CD4-positive, alpha-beta memory T cell (primary cell): ENCODE measurements around the gene PRR3. TPM values are rescaled to one million over a fixed set of nuclear protein-coding genes. Genes with fewer than 3 reads are reported as not detected.

Source experiments
- CTCF ChIA-PET: fragments of 350-600 bp; sonication (Branson Sonifier 250); formaldehyde crosslinking; loops from one replicate; lab custom pipeline; 2021; ENCODE audit warnings: inconsistent platforms; ENCODE audit not compliant: partially characterized antibody; lab: Charles Lee
- POLR2A ChIA-PET: fragments of 350-600 bp; sonication (Branson Sonifier 250); formaldehyde crosslinking; loops from one replicate; lab custom pipeline; 2021; ENCODE audit not compliant: partially characterized antibody; lab: Charles Lee
- DNase-seq, 5 donors: peaks; one replicate each; pipeline versions ENCODE4 v3.0.0 to v3.0.0-alpha.2; 2020 to 2022; ENCODE audit warnings: mixed read lengths in 1 of 5
- H3K27ac ChIP-seq: one replicate; pipeline ENCODE4 v1.7.0; 2013; ENCODE audit warnings: low read depth, low read length
- H3K27me3 ChIP-seq: 2 replicates; pipeline ENCODE4 v1.7.0; 2013; ENCODE audit warnings: mild to moderate bottlenecking, low read length, moderate library complexity; ENCODE audit not compliant: insufficient read depth
- H3K36me3 ChIP-seq: 2 replicates; pipeline ENCODE4 v1.7.0; 2013; ENCODE audit warnings: mild to moderate bottlenecking, low read length, moderate library complexity; ENCODE audit not compliant: insufficient read depth
- H3K4me1 ChIP-seq: 2 replicates; pipeline ENCODE4 v1.7.0; 2013; ENCODE audit warnings: mild to moderate bottlenecking, low read length, moderate library complexity; ENCODE audit not compliant: insufficient read depth
- H3K4me3 ChIP-seq, 2 donors: one replicate each; pipeline ENCODE4 v1.7.0; 2013; ENCODE audit warnings: low read length in 2 of 2, mild to moderate bottlenecking in 1 of 2
- H3K9me3 ChIP-seq, 2 donors: one replicate each; pipeline ENCODE4 v1.7.0; 2013; ENCODE audit warnings: low read length in 2 of 2, control low read depth in 1 of 2; ENCODE audit not compliant: control insufficient read depth in 1 of 2
- H3K27ac Mint-ChIP-seq, 7 donors: one replicate each; pipeline ENCODE4 v1.8.0; 2020 to 2021; ENCODE audit warnings: mixed read lengths in 7 of 7, mild to moderate bottlenecking in 6 of 7, inconsistent platforms in 3 of 7, moderate library complexity in 3 of 7
- H3K27me3 Mint-ChIP-seq, 2 donors: one replicate each; pipeline ENCODE4 v1.8.0; 2020 to 2021; ENCODE audit warnings: mixed read lengths in 2 of 2
- H3K36me3 Mint-ChIP-seq, 2 donors: one replicate each; pipeline ENCODE4 v1.8.0; 2020 to 2021; ENCODE audit warnings: mixed read lengths in 2 of 2, inconsistent platforms in 1 of 2, mild to moderate bottlenecking in 1 of 2
- H3K4me1 Mint-ChIP-seq, 4 donors: one replicate each; pipeline ENCODE4 v1.8.0; 2020 to 2021; ENCODE audit warnings: mixed read lengths in 4 of 4, mild to moderate bottlenecking in 1 of 4
- H3K4me3 Mint-ChIP-seq, 8 donors: one replicate each; pipeline ENCODE4 v1.8.0; 2020 to 2021; ENCODE audit warnings: mixed read lengths in 8 of 8, mild to moderate bottlenecking in 7 of 8, moderate library complexity in 6 of 8, inconsistent platforms in 3 of 8
- H3K9me3 Mint-ChIP-seq, 8 donors: one replicate each; pipeline ENCODE4 v1.8.0; 2020 to 2021; ENCODE audit warnings: mixed read lengths in 8 of 8, mild to moderate bottlenecking in 5 of 8, inconsistent platforms in 3 of 8, moderate library complexity in 1 of 8
- intact Hi-C: fragments of 100-400 bp; cut with micrococcal nuclease; formaldehyde crosslinking; loops from one replicate; pipeline ENCODE4 v1.15.1; 2023
- polyA plus RNA-seq, 2 donors: library from polyadenylated mRNA; unstranded; fragments of 300-500 nt; fragmentation: Illumina TruSeq; gene quantifications; one replicate each; pipeline ENCODE4 v1.2.3, GENCODE V29; 2021
- total RNA-seq, 2 experiments: library from RNA; stranded (reverse); gene quantifications; one replicate each; pipeline ENCODE4 v1.2.3, GENCODE V29; 2021

Gene PRR3
- total and polyA plus RNA-seq, 4 experiments from 2014 or later, result 4.3 to 29.1 (median 17.4) TPM

GRCh38 chr6:30568245-30568644, 11.2 kb downstream of the PRR3 start:
- H3K9me3 ChIP-seq, result no peaks in the 10 kb centered on the region
- no peaks in the 10 kb centered on the region for H3K36me3 ChIP-seq
- intact Hi-C loops, result no loop called here
- Mint-ChIP-seq H3K9me3 (peaks cover 0 to 4% (median 0%) of the 10 kb centered on the region in 8 donors), H3K27me3 (no peaks in the 10 kb centered on the region), H3K4me1 (peaks cover 33 to 50% (median 40%) of the 10 kb centered on the region in 4 donors), H3K4me3 (peak overlapping the region in 3 of 8 donors; percentile 36 to 53 (median 37)), H3K27ac (peak overlapping the region in 5 of 7 donors; percentile 48 to 70 (median 62)), H3K36me3 (peaks cover under 1 to 17% of the 10 kb centered on the region in 2 donors)
- DNase-seq, result peak in 1 of 5 donors; percentile 61
- H3K27me3 ChIP-seq, result no peaks in the 10 kb centered on the region
- ChIA-PET CTCF (interaction anchor here (1.2 kb wide), 1 partner anchor 25 kb away, joined by 5 read pairs; no protein-coding TSS in a partner anchor), POLR2A (no interaction called here)
- H3K4me3 ChIP-seq, result no peak overlapping the region
- peaks cover 28% of the 10 kb centered on the region for H3K4me1 ChIP-seq
- no peak overlapping the region for H3K27ac ChIP-seq

DNA sequence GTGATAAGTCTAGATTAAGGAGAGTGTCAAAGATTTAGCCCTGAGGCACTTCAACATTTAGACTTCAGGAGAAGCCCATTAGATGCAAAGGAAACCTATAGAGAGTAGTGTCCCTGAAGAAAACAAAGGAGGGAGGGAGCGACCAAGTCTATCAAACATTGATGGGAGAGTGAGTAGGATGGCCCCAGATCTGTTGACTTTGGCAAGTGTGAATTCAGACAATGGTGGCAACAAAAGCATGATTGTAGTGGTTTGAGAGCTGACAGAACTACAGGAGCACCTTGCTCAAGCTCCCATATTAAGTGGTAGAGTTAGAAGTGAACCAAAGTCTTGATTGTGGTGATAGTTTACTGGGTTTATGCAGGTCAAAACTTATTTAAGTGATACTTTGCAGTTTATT, 13.2 kb downstream of the PRR3 start:
- Histone ChIP-seq H3K27me3 (no peaks in the 10 kb centered on the region), H3K27ac (peak overlapping the region; percentile 95), H3K36me3 (no peaks in the 10 kb centered on the region), H3K9me3 (no peaks in the 10 kb centered on the region), H3K4me3 (peak overlapping the region; percentile 42 to 88), H3K4me1 (peaks cover 45% of the 10 kb centered on the region)
- Mint-ChIP-seq H3K27me3 (no peaks in the 10 kb centered on the region), H3K4me3 (peak overlapping the region; percentile 97 to 100 (median 100)), H3K4me1 (peaks cover 46 to 66% (median 53%) of the 10 kb centered on the region in 4 donors), H3K27ac (peak overlapping the region; percentile 97 to 100 (median 99)), H3K36me3 (peaks cover 0 to 25% of the 10 kb centered on the region in 2 donors), H3K9me3 (peaks cover 0 to 4% (median 0%) of the 10 kb centered on the region in 8 donors)
- intact Hi-C loops, result no loop called here
- DNase-seq, result no peak
- ChIA-PET CTCF (interaction anchor here (1.0 to 2.4 kb wide), 11 partner anchors 13 to 161 kb away, joined by 3 to 31 read pairs (median 6); no protein-coding TSS in a partner anchor), POLR2A (interaction anchor here (1.0 to 3.2 kb wide), 17 partner anchors 13 to 160 kb away, joined by 3 to 61 read pairs (median 6); partner anchors contain the start of genes ATAT1, GNL1, HLA-E and MDC1)

GRCh38 chr6:30570740-30571074, 13.6 kb downstream of the PRR3 start:
- peak overlapping the region; percentile 42 to 88 for H3K4me3 ChIP-seq
- H3K27ac ChIP-seq, result peak overlapping the region; percentile 95
- peak overlapping the region; percentile 97 to 100 (median 99) for H3K27ac Mint-ChIP-seq
- H3K4me1 ChIP-seq, result peaks cover 45% of the 10 kb centered on the region
- peak overlapping the region; percentile 97 to 100 (median 100) for H3K4me3 Mint-ChIP-seq
- H3K9me3 Mint-ChIP-seq, result peaks cover 0 to 4% (median 0%) of the 10 kb centered on the region in 8 donors
- H3K36me3 ChIP-seq, result peaks cover 4% of the 10 kb centered on the region
- peaks cover 0 to 25% of the 10 kb centered on the region in 2 donors for H3K36me3 Mint-ChIP-seq
- H3K9me3 ChIP-seq, result no peaks in the 10 kb centered on the region
- H3K27me3 Mint-ChIP-seq, result no peaks in the 10 kb centered on the region
- H3K4me1 Mint-ChIP-seq, result peaks cover 48 to 66% (median 54%) of the 10 kb centered on the region in 4 donors
- CTCF ChIA-PET, result interaction anchor here (0.8 to 2.4 kb wide), 12 partner anchors 13 to 160 kb away, joined by 3 to 31 read pairs (median 5); partner anchors contain the start of gene MRPS18B
- DNase-seq, result no peak
- H3K27me3 ChIP-seq, result no peaks in the 10 kb centered on the region
- POLR2A ChIA-PET, result interaction anchor here (0.9 to 3.2 kb wide), 21 partner anchors 9 to 199 kb away, joined by 3 to 61 read pairs (median 6); partner anchors contain the start of genes ATAT1, GNL1, HLA-E and MDC1
- intact Hi-C loops, result loop anchor here (1.0 kb wide), 4 partner anchors 14 to 54 kb away; partner anchors contain the start of genes GNL1, MRPS18B and PPP1R10

GRCh38 chr6:30571075-30571761, 14.1 kb downstream of the PRR3 start, which contains the start of gene ABCF1:
Gene ABCF1 (plus strand): TSS chr6:30571442. CDS start chr6:30571488, 46 bp downstream.
- Mint-ChIP-seq H3K36me3 (peaks cover 0 to 25% of the 10 kb centered on the region in 2 donors), H3K27ac (peak within 1 kb of the TSS; percentile 97 to 100 (median 99)), H3K4me1 (peaks cover 48 to 65% (median 54%) of the 10 kb centered on the region in 4 donors), H3K9me3 (peaks cover 0 to 4% (median 0%) of the 10 kb centered on the region in 8 donors), H3K4me3 (peak within 1 kb of the TSS; percentile 97 to 100 (median 100)), H3K27me3 (no peaks in the 10 kb centered on the region)
- intact Hi-C loops, result loop anchor here (1.0 kb wide), 4 partner anchors 15 to 55 kb away; partner anchors contain the start of genes GNL1, MRPS18B and PPP1R10
- peaks cover 5% of the 10 kb centered on the region for H3K36me3 ChIP-seq
- ChIA-PET CTCF (interaction anchor here (0.8 to 2.4 kb wide), 9 partner anchors 13 to 160 kb away, joined by 3 to 31 read pairs (median 6); partner anchors contain the start of gene MRPS18B), POLR2A (interaction anchor here (0.6 to 3.2 kb wide), 21 partner anchors 10 to 198 kb away, joined by 3 to 61 read pairs (median 6); partner anchors contain the start of genes ATAT1, GNL1, HLA-E and MDC1)
- no peaks in the 10 kb centered on the region for H3K9me3 ChIP-seq
- peak; percentile 98 to 100 (median 99) for DNase-seq
- no peaks in the 10 kb centered on the region for H3K27me3 ChIP-seq
- H3K27ac ChIP-seq, result peak within 1 kb of the TSS; percentile 95
- peak within 1 kb of the TSS; percentile 88 to 94 for H3K4me3 ChIP-seq
- peaks cover 45% of the 10 kb centered on the region for H3K4me1 ChIP-seq

DNA sequence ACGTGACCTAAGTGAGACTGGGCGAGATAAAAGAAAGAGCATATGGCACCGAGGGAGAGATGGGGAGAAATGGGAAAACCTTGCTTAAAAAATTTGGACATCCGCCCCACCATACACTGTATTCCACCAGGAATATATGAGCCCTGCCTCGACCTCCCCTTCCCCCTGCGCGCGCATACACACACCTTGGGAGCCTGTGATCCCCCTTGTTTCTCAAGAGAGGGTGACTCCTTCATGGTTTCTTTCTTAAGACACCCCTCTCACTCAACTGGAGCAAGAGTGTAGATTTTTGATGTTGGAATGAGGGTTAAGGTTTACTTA, 14.6 kb downstream of the PRR3 start:
- peaks cover 51 to 67% (median 58%) of the 10 kb centered on the region in 4 donors for H3K4me1 Mint-ChIP-seq
- H3K27ac ChIP-seq, result peak overlapping the region; percentile 95
- peaks cover 45% of the 10 kb centered on the region for H3K4me1 ChIP-seq
- intact Hi-C loops, result loop anchor here (1.0 kb wide), 4 partner anchors 15 to 55 kb away; partner anchors contain the start of genes GNL1, MRPS18B and PPP1R10
- peak overlapping the region; percentile 97 to 100 (median 99) for H3K27ac Mint-ChIP-seq
- no peaks in the 10 kb centered on the region for H3K27me3 ChIP-seq
- CTCF ChIA-PET, result interaction anchor here (0.9 to 2.4 kb wide), 6 partner anchors 14 to 89 kb away, joined by 3 to 31 read pairs (median 5); no protein-coding TSS in a partner anchor
- peaks cover 7% of the 10 kb centered on the region for H3K36me3 ChIP-seq
- no peak for DNase-seq
- H3K9me3 Mint-ChIP-seq, result peaks cover 0 to 4% (median 0%) of the 10 kb centered on the region in 8 donors
- peak overlapping the region; percentile 97 to 100 (median 100) for H3K4me3 Mint-ChIP-seq
- POLR2A ChIA-PET, result interaction anchor here (0.6 to 3.2 kb wide), 20 partner anchors 10 to 198 kb away, joined by 3 to 61 read pairs (median 6); partner anchors contain the start of genes ATAT1, GNL1, HLA-E and MDC1
- peak overlapping the region; percentile 88 to 94 for H3K4me3 ChIP-seq
- peaks cover 4 to 29% of the 10 kb centered on the region in 2 donors for H3K36me3 Mint-ChIP-seq
- H3K27me3 Mint-ChIP-seq, result no peaks in the 10 kb centered on the region
- H3K9me3 ChIP-seq, result no peaks in the 10 kb centered on the region

GRCh38 chr6:30572148-30572547, 15.1 kb downstream of the PRR3 start:
- no peaks in the 10 kb centered on the region for H3K9me3 ChIP-seq
- peak overlapping the region; percentile 88 to 94 for H3K4me3 ChIP-seq
- H3K36me3 ChIP-seq, result peaks cover 11% of the 10 kb centered on the region
- DNase-seq, result no peak
- H3K4me1 ChIP-seq, result peaks cover 45% of the 10 kb centered on the region
- H3K9me3 Mint-ChIP-seq, result peaks cover 0 to 4% (median 0%) of the 10 kb centered on the region in 8 donors
- ChIA-PET CTCF (no interaction called here), POLR2A (interaction anchor here (1.0 kb wide), 1 partner anchor 145 kb away, joined by 3 read pairs; the partner anchor contains the start of gene MDC1)
- H3K27me3 Mint-ChIP-seq, result no peaks in the 10 kb centered on the region
- peak overlapping the region; percentile 97 to 100 (median 100) for H3K4me3 Mint-ChIP-seq
- peak overlapping the region; percentile 95 for H3K27ac ChIP-seq
- peaks cover 8 to 34% of the 10 kb centered on the region in 2 donors for H3K36me3 Mint-ChIP-seq
- peaks cover 53 to 68% (median 61%) of the 10 kb centered on the region in 4 donors for H3K4me1 Mint-ChIP-seq
- peak overlapping the region; percentile 97 to 100 (median 99) for H3K27ac Mint-ChIP-seq
- intact Hi-C loops, result no loop called here
- no peaks in the 10 kb centered on the region for H3K27me3 ChIP-seq
